ENCODE data around the gene MKS1.

The MKS1 gene

DNA sequence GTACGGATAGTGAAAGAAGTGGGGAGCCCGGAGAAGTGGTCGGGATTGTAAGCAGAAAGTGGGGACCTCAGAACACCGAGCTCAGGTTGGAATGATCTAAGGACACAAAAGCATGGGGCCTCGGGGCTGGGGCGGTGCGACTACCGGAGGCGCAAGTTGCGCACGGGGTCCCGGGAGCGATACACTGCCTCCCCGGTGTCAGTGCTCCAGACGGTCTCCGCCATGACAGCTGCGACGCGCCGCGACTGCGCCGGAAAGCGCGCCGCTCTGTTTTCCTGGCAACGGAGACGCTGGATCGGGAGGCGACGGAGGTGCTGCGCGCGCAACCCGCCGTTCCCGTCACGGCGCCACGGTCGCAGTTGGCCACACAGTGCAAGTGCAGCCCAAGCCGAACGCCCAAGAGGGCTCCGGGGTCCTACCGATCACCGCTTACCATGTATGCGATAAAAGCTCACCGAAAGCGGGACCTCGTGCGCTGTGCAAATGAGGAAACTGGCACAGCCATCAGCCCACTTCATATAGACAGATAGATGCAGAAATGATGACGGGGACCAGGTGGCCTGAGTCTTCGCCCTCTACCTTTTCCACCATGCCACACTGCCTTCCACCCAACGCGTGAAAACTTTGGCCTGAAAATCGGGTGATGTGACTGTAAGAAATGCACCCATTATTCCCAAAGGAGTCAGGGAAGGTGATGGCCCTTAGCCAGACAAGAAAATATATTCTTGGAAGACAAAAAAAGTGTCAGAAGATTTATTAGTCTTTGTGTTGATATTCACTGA is at the start of gene MKS1:
Gene MKS1 (minus strand): TSS at position 249 of the 782 bp plus-strand sequence. CDS start 25 bp downstream, at position 224.
- DNase-seq (ENCODE audit: low read depth, low spot score), result no peak

- DNase-seq (ENCODE audit: low read depth, low spot score), result no peak
Measured at GRCh38 chr17:58268326-58268725, 49.3 kb upstream of the MKS1 start.

- no peak for DNase-seq (ENCODE audit: low read depth, low spot score)
Measured at GRCh38 chr17:58267347-58268324, 48.6 kb upstream of the MKS1 start.

- DNase-seq (ENCODE audit: low read depth, low spot score), result no peak
Measured at GRCh38 chr17:58265902-58266875, 47.1 kb upstream of the MKS1 start.

DNA sequence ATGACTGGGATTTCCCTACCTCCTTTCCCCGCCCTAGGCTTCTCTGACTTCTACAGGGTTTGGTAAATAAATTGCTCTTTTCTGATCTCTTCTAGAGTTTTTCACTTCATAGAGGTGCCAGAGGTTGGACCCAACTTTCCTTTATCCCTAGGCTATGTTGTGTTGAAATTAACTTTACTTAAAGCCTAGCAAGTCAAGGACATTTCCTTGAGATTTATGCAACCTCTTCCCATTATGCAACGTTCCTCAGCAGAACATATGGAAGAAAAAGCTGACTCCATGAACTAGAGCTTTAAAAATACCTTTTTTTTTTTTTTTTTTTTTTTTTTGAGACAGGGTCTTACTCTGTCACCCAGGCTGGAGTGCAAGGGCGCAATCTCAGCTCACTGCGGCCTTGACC is 46.2 kb upstream of the MKS1 start:
- no peak for DNase-seq (ENCODE audit: low read depth, low spot score)

DNA sequence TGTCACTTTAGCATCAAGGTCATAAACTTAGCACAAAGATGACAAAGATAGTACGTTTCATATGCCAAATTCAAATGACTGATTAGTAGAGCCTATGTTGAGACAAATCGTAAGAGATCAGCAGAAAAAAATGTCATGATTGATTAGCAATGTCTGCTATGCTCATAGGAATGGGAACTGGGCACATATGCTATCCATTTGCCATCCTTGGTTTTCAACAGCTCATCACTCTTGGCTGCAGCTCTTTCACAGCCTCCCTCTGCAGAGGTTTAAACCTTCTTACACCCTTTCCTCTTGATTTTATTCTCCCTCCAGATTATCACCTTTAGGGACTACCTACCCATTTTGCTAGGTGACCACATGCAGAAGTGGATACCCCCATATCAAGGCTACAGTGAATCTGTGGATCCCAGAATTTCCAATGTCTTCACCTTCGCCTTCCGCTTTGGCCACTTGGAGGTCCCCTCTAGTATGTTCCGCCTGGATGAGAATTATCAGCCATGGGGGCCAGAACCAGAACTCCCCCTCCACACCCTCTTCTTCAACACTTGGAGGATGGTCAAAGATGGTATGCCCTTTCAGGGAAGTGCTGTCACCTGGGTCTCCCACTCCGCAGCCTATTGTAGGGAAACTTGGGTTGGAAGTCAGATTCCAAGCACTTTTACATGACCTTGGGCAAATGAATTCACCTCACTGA is 45.5 kb upstream of the MKS1 start:
- no peak for DNase-seq (ENCODE audit: low read depth, low spot score)

DNA sequence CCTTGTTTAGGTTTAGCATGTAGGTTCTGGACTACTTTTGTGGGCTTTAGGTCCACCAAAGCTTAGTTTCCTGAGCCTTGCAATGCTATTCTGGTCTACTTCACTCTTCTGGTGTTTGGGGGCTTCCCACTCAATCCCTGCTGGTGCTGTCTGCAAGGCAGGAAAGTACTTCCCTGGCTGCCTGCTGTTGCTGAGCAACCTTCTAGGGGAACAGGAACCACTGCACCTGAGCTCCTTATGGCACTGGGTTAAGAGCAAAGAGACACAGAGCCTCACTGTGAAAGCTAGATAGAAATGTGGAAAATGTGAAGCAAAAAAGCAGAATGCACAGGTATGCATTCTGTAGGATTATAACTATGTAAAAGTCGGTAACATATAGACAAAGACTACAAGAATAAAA is 44.7 kb upstream of the MKS1 start:
- DNase-seq (ENCODE audit: low read depth, low spot score), result no peak

- DNase-seq (ENCODE audit: low read depth, low spot score), result no peak
Measured at GRCh38 chr17:58262149-58262548, 43.1 kb upstream of the MKS1 start.

- no peak for DNase-seq (ENCODE audit: low read depth, low spot score)
Measured at GRCh38 chr17:58254803-58255202, 35.7 kb upstream of the MKS1 start.

GRCh38 chr17:58253082-58253481 is 34.0 kb upstream of the MKS1 start:
- DNase-seq (ENCODE audit: low read depth, low spot score), result no peak

GRCh38 chr17:58252141-58252540 is 33.1 kb upstream of the MKS1 start:
- no peak for DNase-seq (ENCODE audit: low read depth, low spot score)

DNA sequence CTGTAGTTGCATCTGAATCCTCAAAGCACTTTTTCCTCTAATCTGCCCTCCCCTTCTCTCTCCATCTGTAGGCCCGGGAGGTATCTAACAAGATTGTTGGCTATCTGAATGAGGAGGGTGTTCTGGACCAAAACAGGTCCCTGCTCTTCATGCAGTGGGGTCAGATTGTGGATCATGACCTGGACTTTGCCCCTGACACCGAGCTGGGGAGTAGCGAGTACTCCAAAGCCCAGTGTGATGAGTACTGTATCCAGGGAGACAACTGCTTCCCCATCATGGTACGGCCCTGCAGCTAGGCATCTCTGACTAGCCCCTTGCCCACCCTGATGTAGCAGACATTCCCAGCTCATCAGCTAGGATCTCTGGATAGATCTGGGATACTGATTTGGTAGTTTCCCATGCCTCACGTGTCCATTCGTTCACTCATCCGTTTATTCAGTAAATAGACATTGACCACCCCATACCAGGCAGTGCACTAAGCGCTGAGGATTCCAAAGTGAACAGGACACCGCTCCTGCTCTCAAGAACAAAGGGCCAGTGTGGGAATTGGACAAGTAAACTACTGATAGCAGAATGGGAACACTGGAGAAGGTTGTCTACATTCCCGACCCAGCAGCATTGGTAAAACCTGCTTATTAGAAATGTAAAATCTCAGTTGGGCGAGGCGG is 31.4 kb upstream of the MKS1 start:
- DNase-seq (ENCODE audit: low read depth, low spot score), result no peak

- no peak for DNase-seq (ENCODE audit: low read depth, low spot score)
Measured at GRCh38 chr17:58249270-58250133, 30.4 kb upstream of the MKS1 start.

GRCh38 chr17:58248955-58249269 is 29.9 kb upstream of the MKS1 start:
- DNase-seq (ENCODE audit: low read depth, low spot score), result no peak

GRCh38 chr17:58247511-58248363 is 28.7 kb upstream of the MKS1 start:
- DNase-seq (ENCODE audit: low read depth, low spot score), result no peak

GRCh38 chr17:58246781-58247180 is 27.7 kb upstream of the MKS1 start:
- no peak for DNase-seq (ENCODE audit: low read depth, low spot score)

GRCh38 chr17:58246104-58246740 is 27.2 kb upstream of the MKS1 start:
- DNase-seq (ENCODE audit: low read depth, low spot score), result no peak
